CD4-positive, alpha-beta T cell treated with Interleukin-21 for 1 hour (primary cell): Measurements from ENCODE around the gene DCHS1.

ENCODE experiments used
- DNase-seq: peaks from one replicate; pipeline ENCODE4 v3.0.0-alpha.2; 2020

Gene DCHS1

DNA sequence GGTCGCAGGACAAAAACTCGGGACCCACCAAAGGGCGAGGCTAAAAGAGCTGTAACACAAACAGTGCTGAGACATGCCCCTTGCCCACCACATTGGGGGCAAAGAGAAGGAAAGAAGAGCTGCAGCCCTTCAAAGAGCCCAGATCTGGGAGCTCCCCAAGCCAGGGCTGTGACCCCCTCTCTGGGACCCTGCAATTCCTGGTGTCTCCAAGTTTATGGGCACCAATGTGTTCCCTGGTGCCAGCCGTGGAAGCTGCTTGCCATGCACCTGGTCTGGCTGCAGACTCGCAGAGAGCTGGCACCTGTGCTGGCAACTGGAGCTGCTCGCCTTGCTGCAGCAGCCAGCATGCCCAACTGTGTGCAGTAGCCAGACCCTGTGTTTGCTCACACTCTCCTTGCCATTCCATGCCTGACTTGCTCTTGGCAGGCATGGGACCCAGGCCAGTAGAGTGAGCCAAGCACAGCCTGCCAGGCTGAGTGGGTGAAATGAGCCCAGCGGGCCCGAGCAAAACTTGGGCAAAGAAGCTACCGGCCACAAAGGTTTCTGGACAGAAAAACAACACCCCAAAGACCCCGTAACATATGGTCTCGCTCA, 68.2 kb downstream of the DCHS1 start:
- no peak for DNase-seq

DNA sequence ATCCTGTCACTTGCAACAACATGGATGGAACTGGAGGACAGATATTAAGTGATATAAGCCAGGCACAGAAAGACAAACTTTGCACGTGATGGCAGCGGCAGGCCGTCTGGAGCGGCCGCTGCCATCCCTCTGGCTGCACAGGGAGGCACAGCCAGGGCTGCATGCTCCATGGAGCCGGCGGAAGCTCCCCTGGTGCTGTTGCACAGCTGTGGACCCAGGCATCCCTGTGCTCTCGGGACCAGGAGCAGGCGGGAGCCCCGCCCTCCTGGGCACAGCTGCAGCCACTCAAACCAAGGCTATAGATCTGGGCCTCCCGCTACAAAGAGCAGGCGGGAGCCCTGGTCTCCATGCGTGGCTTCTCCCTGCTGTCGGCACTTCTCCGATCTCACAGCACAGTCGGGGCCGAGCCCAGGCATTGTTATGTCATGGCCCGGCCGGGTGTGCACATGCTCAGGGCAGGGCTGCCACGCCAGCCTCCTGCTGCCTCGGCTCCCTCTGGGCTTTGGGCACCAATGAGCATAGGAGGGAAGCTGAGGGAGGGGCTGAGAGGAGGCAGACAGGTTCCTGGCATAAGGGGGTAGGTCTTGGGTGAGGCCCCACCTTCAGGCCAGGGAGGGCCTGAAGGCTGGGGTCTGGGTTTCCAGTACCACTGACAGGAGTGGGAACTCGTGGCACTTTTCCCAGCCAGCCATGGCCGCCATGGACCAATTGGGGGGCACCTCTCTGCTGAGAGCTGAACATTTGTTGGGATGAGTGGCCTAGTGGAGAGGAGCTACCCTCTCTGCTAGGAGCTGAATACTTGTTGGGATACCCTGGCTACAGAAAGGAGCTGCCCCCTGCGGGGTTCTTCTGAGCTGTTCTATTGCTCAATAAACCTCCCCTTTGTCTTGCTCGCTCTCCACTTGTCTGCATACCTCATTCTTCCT, 68.9 kb downstream of the DCHS1 start:
- DNase-seq = no peak

DNA sequence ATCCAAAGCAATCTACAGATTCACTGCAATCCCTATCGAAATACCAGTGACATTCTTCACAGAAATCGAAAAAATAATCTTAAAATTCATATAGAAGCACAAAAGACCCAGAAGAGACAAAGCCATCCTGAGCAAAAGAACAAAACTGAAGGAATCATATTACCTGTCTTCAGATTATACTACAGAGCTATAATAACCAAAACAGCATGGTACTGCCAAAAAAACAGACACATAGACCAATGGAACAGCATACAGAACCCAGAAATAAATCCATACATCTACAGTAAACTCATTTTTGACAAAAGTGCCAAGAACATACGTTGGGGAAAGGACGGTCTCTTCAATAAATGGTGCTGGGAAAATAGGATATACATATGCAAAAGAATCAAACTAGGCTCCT, 71.1 kb downstream of the DCHS1 start:
- no peak for DNase-seq

DNA sequence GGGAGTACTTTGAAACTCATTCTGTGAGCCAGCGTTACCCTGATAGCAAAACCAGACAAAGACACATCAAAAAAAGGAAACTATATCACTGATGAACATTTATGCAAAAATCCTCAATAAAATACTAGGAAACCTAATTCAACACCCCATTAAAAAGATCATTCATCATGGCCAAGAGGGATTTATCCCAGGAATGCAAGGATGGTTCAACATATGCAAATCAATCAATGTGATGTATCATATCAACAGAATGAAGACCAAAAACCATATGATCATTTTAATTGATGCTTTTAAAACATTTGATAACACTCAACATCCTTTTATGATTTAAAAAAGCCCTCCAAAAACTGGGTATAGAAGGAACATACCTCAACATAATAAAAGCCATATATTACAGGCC, 72.0 kb downstream of the DCHS1 start:
- no peak for DNase-seq

DNA sequence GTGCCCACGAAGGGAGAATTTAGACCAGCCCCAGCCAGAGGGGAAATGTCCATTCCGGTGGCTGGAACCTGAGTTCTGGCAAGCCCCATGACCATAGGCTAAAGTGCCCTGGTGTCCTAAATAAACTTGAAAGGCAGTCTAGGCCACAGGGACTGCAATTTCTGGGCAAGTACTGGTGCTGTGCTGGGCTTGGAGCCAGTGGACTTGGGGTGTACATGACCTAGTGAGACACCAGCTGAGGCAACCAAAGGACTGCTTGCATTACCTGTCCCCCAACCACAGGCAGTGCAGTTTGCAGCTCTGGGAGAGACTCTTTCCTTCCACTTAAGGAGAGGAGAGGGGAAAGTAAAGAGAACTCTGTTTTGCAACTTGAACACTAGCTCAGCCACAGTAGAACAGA, 75.9 kb downstream of the DCHS1 start:
- DNase-seq = no peak

DNA sequence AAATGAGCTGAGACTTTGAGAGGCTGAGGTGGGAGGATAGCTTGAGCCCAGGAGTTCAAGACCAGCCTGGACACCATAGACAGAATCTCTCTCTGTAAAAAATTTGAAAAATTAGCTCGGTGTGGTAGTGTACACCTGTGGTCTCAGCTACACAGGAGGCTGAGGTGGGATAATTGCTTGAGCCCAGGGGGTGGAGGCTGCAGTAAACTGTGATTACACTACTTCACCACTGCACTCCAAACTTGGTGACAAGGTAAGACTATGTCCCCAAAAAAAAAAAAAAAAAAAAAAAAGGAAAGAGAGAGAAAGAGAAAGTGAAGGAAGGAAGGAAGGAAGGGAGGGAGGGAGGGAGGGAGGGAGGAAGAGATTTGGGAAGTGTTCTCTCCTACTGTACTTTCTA, 77.5 kb downstream of the DCHS1 start:
- no peak for DNase-seq

DNA sequence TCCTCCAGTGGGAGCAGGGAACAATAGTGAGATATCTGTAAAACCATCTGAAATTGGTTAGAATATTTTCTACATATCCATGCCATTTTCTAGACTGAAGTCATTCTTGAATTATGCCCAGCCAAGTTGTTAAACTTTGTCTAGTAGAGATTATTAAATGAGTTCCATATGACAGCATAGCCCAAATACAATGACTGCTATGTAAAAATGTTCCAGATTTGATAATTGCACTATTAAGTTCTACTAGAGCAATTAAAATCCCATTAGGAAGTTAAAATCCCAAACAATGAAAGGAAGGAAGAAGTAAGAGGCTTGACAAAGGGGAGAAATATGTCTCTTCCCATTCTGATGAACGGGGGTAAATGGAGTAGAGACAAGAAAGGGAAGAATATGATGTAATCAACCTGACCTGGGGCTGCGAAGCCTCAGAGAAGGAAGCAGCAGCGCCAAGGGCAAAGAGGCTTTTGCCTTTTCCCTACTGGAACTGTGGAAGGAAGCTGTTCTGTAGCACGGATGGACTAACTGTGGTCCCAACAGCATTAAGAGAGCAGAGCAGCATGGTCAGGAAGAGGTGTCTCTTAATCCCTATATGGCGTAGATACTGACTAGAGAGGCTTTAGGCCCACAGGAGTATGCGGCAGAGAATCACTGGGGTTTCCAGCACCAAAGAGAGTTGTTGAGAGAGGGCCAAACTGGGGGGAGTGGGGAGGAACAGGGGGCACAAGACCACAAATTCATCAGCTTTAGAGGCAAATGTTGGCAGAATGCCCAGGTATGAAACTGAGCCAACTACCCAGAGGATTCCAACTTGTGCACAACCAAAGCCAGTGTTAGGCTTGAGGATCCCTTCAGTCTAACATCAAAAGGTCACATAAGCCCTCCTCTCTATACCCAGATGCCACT, 78.9 kb downstream of the DCHS1 start:
- no peak for DNase-seq

DNA sequence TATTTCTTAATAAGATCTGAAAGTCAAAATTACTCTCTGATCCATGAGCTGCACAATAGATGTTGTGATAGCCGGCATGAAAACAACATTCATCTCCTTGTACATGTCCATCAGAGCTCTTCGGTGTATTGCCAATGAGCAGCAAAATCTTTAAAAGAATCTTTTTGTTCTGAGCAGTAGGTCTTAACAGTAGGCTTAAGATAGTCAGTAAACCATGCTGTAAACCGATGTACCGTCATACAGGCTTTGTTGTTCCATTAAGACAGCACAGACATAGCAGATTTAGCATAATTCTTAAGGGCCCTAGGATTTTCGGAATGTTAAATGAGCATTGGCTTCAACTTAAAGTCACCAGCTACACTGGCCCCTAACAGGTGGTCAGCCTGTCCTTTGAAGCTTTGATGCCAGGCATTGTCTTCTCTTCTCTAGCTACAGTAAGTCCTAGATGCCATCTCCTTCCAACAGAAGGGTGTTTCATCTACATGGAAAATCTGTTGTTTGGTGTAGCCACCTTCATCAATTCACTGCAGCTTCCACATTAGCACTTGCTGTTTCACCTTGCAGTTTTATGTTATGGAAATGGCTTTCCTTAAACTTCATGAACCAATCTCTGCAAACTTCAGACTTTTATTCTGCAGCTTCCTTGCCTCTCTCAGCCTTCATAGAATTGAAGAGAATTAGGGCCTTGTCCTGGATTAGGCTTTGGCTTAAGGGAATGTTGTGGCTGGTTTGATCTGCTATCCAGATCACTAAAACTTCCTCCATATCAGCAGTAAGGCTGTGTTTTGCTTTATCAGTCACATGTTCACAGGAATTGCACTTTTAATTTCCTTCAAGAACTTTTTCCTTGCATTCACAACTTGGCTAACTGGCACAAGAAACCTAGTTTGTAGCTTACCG, 80.5 kb downstream of the DCHS1 start:
- DNase-seq = no peak

DNA sequence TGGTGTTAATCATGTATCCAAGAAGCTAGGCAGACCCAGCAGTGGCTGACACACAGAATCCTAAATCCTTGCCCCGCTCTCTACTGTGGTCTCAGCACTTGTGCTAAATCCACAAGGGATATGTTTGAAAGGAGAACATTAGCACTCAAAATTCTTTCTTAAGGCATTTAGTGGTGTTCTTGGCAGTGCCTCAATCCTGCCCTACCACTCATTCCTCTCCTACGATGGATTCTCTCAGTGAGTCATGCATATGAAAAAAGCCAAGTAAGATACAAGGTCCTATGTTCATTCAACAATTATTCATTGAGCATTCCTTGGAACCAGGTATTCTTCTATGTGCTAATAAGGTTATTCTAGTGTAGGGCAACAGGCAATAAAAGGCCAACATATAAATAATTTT, 83.4 kb downstream of the DCHS1 start:
- DNase-seq = no peak

DNA sequence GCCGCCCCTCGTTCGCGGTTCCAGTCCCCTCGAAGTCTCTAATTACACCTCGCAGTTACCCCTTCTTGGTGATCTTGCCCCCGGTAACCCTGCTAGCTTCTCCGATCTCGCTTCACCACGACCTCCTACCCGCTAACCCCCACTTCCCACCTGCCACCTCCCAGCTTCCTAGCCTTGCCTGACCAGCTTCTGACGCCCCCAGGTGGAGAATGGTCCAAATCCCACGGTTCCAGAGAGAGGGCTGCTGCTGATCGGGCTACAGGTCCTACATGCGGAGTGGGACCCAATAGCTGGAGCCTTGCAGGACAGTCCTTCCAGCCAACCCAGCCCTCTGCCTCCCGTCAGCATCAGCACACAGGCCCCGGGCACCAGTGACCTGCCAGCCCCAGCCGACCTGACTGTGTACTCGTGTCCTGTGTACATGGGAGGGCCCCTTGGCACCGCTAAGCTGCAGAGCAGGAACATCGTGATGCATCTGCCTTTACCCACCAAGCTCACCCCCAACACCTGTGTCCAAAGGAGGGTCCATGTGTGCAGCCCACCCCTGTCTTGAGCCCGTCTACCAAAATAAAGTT, 84.1 kb downstream of the DCHS1 start:
- DNase-seq = no peak
